HS-5 (cell line): ENCODE results near the gene IP6K3.

Experiments
- DNase-seq: peaks from one replicate; pipeline ENCODE4 v3.0.0-alpha.2; 2012; ENCODE audit warnings: low read depth

Gene IP6K3

DNA sequence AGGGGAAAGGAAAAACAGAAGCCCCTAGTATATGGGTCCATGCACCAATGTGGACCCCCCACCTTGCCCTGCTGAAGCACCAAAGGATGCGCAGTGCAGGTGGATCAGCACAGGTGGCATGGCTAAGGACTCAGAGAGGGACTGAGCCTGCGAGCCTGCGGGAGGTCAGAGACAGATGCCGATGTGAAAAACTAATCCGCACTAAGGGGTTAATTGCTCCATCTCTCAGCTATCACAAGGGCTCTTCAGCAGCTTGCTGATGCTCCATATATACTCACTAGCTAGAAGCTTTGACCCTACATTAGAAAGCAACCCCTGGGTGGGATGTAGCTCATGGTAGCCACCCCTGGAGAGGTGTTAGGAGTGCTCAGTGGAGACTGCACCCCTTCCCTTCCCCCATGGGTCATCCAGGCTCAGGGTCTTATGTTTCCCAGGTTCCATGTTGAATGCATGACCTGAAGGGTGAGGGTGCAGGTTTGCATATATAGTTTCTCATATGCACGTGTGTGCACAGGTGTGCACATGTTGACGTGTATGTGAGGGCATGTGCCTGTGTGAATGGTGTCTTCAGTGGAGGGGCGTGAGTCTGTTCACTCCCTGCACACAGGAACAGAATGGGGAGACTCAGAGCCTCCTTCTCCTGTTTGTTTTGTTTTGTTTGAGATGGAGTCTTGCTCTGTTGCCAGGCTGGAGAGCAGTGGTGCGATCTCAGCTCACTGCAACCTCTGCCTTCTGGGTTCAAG is 13.4 kb upstream of the IP6K3 start:
- DNase-seq = no peak

DNA sequence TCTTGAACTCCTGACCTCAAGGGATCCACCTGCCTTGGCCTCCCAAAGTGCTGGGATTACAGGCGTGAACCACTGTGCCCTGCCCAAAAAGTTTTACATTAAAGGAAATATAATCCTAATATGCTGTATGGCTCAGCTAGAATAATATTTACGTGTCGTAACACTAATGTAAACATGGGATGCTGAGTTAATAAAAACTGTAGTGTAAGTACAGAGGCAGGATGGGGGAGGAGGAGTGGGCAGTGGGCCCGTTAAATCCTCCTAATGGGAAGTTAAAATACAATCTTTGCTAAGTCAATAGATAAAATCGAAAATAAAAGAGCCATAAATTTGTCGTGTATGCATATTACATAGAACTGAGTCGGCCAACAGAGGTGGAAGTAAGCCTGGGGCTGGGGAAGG is 12.1 kb upstream of the IP6K3 start:
- DNase-seq = no peak

DNA sequence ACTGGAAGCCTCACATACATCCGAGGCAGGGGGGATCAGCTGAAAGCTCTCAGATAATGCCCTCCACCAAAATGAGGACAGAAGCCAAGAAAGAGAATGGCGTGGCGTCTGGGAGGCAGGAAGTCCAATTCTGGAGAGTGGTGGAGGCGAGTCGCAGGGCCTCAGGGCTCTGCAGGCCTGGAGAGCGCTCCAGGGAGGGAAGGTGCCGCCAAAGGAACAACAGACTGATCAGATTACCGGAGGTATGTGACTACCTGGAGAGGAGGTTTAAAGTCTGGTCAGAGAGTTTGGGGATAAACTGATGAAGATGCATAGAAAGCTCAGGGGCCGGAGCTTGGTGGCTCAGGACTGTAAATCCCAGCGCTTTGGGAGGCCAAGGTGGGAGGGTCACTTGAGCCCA is 11.2 kb upstream of the IP6K3 start:
- DNase-seq = no peak

DNA sequence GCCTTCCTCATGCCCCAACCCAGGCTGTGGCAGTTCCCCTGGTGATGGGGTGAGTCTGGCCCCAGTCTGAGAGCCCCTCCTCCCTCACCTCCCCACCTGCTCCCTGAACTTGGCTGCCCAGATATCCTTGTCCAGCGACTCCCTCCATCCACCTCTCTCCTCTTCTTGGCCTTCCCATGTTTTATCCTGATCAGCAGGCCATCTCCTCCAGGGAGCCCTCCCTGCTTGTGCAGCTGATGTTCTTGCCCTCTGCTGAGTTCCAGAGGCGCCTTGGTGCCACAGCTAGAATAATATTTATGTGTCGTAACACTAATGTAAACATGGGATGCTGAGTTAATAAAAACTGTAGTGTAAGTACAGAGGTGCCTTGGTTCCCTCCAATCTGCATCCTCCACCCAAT is 10.4 kb upstream of the IP6K3 start:
- DNase-seq = no peak

DNA sequence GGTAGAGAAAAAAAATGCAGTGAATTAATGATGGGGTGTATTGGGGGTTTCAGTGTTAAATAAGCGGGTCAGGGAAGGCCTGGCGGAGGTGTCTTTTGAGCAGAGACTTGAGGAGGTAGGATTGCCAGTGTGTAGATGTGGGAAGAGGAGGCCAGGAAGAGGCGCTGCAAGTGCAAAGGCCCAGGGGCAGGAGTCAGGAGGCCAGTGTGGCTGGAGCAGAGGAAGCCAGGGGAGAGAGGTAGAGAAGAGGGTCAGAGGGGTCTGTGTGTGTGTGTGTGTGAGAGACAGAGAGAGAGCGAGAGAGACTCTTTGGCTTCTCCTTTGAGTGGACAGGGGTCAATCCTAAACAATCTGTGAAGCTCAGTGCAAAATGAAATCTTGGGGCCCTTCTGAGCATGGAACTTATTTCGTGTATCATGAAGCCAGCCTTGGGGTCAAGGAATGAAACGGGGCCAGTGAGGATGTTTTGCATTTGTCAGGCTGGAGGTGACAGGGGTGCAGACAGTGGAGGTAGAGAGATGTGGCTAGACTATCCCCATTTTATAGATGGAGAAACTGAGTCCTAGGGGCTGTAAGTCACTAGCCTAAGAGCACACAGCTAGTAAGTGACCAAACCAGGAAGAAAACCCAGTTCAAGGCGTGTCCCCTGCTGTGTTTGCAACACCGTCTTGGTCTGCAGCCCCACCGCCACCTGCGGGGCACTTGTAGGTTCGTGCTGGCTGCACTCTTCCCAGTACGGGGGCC is 9.7 kb upstream of the IP6K3 start:
- DNase-seq = no peak

DNA sequence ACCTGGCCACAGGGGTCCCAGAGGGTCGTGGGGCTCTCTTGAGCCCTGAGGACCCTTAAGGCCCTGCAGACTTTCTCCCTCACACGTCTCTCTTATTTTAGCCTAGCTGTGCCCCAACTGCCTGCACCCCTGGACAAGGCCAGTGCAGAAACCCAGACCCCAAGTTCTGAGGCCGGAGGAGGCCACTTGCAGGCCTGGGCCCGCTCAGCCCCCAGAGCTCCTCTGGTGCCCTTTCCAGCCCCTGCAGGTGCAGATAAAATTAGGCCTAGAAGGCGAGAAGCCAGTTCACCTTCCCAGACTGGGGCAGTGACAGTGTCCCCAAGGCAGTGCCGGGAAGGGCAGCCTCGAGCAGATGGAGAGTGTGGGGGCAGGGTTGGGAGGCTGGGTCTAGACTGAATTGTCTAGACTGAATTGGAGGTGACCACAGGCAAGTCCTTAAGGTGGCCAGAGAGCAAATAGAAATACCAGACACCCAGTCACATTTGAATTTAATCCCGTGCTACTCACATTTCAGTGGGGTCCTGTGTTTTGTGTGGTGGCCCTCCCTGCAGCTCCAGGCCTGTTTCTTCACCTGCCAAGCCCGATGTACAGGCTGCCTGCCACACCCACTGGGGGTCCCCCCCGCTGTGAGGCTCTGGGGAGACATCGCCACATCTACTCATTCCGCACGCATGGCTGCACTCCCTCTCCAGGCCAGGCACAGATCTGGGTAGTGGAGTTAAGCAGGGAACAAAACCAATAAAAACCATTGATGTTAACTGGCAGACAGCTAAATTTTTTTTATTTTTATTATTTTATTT is 8.6 kb upstream of the IP6K3 start:
- no peak for DNase-seq

DNA sequence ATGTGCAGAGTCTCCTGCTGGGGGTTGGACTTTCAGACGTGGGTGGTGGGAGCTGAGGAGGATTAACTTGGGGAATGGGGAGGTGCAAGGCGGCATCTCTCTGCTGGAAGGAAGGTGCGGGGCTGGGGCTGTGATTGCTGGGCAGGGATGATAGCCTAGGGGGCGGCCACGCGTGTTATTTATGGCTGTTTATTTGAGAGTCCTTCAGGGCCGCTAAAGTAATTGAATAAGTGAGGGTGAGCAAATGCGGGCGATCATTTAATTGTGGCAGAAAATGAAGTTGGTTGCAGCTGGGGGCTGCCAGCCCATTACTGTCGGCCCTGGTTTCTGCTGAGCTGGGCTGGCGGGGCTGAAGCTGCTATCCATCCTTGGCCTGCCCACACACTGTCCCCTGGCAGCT is 7.5 kb upstream of the IP6K3 start:
- no peak for DNase-seq

DNA sequence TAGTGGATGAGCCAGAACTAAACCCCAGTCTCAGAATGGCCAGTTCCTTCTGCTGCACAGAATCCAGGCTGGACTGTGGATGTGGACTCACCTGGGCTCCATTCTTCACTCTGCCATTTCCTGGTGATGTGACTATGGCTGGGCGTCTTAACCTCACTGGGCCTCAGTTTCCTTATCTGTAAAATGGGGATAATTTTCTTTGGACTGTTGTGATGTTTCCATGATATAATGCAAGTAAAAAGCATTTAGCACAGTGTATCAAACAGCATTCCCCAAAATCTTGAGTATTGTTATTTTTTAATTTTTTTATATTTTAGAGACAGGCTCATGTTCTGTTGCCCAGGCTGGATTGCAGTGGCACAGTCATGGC is 5.9 kb upstream of the IP6K3 start:
- no peak for DNase-seq

DNA sequence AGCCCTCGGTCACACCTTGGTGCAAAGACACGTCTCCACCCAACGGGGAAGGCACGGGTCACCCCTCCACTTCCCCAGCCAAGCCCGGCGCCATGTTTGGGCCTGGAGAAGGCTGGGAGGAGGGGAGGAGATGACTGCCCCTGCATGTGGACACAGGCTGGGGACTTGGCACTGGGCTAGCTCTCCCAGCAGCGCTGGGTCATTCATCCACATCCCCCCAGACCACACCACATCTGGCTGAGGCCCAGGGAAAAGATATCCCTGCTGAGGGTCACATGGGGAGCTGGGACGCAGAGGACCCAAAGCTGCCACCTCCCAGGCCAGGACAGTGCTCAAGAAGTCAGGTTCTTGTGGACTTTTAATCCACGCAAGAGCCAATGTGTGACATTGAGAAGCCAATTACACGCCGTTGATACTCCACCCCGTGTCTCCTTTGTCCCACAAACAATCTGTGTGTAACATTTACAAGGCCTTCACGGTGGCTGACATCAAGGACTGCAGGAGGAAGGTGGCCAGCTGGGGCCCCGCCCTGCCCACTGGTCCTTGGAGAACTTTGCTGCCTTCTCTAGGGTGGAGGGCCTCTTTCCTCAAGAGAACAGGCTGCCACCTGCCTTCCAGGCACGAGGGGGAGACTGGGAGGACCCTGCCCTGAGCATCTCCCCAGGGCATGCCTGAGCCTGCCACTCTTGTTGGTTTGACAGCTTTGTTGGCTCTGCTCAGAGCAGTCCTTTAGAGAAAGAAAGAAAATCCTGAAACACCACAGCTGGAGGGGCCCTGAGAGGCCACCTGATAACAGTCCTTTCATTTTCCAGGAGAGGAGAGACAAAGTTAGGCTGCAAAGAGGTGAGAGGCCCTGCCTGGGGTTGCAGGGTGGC is 5.3 kb upstream of the IP6K3 start:
- DNase-seq = no peak

DNA sequence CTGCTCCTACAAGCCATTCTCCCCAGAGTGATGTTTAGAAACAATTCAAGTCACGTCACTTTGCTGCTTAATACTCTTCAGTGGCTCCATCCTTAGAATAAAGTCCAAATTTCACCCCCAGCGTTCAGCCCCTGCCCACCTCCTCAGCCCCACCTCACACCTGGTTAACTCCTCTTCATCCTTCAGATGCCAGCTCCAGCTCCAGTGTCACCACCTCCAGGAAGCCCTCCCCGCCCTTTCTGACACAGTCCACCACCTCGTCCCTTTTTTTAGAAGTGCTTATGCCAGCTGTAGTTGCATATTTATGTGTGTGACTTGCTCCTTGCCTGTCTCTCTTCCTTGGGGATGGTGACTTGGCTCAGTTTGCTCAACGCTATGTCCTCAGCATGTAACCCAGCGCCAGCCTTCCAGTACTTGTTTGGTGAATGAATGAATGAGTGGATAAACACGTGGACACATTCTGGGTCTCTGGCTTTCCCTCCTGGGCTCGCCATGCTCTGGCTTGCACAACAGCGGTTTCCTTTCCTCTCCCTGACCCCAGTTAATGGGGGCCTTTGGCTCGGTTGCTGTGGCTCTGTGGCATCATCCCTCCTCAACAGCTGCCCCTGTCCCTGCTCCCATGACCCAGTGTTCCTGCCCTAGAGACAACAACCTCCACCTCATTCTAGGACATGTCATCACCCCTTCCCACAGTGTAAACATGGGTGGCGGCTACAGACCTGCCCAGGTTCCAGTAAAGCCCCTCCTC is 3.7 kb upstream of the IP6K3 start:
- DNase-seq = no peak

DNA sequence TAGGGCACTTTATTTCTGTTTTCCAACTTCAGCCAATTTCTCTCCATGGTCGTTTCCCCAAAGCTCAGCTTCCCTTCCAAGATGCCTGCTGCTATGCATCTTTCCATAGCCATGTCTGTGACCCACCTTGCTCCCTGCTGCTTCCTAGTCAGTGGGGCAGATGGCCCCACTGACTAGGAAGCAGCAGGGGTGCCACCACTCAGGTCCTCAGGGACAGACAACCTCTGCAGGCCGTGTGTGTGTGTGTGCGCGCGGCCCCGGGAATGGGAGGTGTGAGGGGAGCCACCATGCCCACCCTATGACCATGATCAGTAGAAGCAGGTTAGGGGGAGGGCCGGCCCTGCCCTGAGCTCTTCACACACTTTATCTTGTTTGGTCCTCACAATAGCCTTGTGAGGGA is 2.7 kb upstream of the IP6K3 start:
- no peak for DNase-seq

DNA sequence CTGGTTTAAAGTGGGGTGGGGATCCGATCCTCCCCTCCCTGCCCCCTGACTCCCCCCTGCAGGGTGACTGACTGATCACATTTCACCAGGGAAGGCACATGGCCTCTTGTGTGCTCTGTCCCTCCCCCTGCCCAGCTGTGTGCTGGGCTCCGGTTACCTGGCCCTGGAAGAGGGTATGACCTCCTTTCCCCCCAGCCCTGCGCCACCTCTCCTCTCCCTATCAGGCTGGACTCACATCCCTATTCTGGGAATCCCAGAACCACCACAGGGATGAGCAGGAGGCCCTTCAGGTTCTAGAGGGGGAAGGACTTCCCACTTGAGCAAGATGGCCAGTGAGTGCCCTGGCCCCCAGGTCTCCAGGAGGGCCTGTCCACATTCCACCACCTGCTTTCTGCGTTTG is 2.1 kb upstream of the IP6K3 start:
- no peak for DNase-seq

DNA sequence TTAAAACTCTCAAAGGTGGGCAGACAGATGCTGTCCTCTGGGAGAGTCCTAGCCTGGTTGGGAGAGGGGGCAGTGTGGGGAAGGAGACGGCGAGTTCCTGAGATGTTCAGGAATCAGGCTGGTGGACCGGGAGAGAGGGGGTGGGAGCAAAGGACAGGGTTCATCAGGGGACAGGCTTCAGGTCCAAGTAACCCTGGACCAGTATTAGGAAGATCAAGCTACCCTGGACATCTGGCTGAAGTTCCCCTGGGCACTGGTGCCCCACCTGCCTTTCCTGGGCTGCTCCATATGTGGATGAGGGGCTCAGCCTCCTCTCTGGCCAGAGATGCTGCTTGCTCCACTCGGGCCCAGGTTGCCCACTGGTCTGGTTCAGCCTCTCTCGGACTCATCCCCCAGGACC is 1.1 kb upstream of the IP6K3 start:
- no peak for DNase-seq

DNA sequence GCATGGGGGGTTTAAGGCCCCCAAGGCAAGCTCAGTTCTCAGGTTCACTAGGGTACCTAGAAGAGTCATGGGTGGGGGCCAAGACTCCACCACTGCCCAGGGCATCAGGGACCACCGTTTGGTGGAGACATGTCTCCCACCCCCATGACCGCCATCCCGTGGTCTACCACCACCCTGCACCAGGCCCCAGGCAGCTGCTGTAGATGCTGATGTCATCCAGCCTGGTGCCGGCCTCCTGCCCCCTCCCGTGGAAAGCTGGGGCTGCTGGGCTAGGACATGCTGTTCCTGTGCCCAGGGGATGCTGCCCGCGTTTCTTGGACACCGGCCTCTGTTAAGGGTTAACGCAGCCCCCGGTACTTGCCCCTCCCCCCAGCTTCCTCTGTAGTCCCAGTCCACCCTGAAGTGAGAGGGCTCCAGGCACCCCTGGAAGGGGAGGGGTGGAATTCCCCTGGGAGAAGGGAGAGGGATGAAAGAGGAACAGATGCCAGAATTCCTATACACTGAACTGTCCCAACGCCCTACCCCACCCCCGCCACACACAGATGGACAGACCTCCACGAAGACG is 587 bp downstream of the IP6K3 start:
- no peak for DNase-seq

DNA sequence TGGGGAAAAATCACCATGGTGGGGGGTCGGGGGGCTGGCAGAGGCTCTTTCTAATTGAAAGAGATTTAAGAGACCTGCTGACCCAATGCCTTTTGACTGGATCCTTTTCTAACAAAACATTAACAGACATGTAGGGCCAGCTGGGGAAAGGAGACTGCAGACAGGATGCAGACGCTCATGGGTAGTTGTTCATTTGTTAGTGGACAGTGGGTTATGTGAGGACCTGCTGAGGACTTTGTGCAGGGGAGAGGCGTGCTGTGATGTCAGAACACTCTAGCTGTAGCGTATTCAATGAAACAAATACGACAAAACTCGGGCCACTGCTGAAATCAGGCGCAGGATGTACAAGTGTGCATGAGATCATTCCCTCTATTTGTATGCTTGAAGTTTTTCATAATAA is 1.2 kb downstream of the IP6K3 start:
- no peak for DNase-seq

DNA sequence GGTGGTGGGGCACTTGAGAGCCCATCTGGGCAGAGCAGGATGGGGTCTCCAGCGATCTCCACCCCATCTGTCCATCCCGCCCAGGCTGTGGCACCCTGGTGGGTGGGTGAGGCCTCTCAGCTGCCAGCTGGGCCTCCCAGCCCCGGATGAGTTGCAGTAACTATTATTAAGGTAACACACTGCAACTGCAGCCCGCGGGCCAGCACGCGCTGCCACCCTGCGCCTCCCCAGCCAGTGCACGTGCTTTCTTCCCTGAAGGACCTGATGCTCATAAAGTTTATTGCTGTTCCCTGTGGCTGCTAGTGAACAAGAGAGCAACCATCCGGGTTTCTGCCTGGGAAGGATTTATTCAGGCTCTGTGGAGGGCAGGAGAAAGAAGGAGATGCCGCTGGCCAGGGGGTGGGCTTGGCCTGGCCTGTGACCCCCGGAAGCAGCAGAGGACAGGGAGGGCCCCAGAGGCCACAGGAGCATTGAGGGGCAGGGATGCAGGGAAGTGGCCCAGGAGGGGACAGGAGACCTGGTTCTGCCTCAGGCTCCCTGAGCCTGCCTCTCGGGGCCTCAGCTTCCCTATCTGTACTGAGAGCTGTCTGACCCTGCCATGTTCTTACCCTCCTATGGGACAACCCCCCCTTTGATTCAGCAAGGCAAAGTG is 1.7 kb downstream of the IP6K3 start:
- no peak for DNase-seq

DNA sequence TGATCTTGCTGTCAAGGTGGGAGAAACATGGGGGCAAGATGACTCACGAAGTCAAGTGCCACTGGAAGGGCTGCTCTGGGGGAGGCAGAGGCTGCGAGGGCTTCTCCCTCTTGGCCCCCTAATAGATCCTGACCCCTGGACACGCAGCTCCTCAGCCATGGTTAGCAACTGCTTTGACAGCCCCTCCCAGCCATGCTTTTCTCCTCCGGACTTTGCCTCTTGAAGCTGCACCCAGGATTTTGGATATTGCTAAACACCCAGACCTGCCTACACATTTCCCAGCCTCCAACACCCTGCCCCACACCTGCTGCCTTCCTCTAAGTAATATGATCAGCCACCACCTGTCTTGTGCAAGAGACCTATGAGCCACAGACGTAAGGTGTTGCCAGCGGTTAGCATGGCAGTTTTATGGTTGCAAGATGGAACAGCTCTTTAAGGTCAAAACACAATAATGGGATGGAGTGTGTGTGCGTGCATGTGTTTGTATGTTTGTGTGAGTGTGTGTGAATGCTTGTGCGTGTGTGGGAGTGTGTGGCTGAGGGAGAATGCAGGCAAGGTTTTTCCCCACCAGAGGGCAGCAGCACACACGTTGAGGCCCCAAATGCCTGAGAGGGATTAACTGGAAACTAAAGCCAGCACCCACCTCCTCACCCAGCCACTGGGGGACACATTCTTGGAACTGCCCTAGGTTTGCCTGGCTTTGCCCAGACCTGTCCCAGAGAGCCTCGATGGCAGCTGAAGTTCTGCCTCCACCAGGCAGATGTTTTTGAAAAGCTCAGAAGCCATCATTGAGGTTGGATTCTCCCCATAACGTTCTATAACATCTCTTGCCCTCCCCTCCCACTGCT is 2.5 kb downstream of the IP6K3 start:
- peak; percentile 37 for DNase-seq

DNA sequence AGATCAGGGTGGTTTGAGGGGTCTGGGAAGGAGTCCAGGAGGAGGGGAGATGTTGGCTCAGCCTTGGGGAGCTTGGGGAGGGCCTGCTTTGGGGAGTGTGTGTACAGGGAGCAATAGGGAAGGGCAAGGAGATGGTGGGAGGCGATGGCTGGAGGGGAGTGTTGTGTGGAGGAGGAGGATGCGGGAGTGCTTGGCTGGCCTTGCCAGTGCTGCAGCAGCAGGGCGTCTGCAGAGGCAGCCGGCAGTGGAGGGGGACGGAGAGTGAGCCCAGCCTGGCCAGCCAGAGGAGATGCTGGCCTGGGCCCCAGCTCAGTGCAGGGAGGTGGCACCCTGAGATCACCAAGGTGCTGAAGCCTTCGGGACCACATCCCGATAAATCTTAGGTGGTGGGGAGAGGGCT is 3.9 kb downstream of the IP6K3 start:
- no peak for DNase-seq

DNA sequence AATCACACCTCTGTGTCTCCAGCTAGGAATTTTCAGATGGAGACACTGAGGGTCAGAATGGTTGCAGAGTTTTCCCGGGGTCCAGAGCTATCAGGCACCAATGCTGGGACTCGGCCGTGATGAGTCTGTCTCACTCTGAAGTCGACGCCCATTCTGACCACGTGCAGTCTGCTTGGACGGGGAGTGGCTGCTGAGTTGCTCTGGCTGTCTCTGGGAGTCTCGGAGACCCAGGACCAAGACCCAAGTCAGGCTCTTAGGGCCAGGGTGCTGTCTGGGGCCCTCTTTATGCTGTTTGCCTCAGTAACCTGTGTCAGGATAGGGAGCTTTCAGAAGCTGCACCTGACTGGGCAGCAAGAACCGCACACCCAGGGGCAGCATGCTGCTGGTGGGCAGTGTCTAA is 4.6 kb downstream of the IP6K3 start:
- no peak for DNase-seq

DNA sequence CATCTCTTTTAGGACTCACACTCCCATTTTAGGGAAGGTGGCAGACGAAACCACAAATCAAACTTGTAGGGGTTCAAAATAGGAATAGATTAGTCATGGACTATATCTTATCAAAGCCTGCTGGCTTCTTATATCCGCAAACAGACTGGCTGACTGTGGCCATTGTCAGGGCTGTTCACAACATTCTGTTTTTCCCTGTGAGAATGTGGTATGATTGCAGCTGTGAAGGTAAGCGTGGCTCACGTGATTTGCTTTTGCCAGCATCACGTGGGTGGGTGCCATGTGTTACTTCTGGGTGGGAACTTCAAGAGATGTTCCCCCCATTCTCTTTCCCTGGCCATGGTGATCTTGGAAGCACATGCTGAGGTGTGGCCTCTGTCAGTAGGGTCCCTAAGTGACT is 5.9 kb downstream of the IP6K3 start:
- DNase-seq = no peak
